Measurements from ENCODE around the gene ITSN1. TPM values are rescaled to one million over a fixed set of nuclear protein-coding genes. Genes with fewer than 3 reads are reported as not detected.

ITSN1 gene
- total and polyA plus RNA-seq, 2 of the 13 experiments (the other 11 are each of a cell fraction or from before 2014, with no cell fraction given): 26.1 to 33.8 TPM

- ChIA-PET CTCF (ENCODE audit: low intra/inter-chr PET ratio, low total read pairs) (no interaction called here), POLR2A (no interaction called here)
- Histone ChIP-seq H3K4me2 (ENCODE audit: low read depth, low read length) (no peak overlapping the region), H3K27ac (ENCODE audit: extremely low read length, insufficient read depth, low read length) (no peak overlapping the region), H3K27me3 (ENCODE audit: control insufficient read depth in 1 of 2, insufficient read depth in 2 of 2, low read length in 2 of 2) (no peaks in the 10 kb centered on the region), H3K79me2 (ENCODE audit: insufficient read depth, low read length) (peaks cover 39% of the 10 kb centered on the region), H3K9me3 (ENCODE audit: low read length) (no peaks in the 10 kb centered on the region), H3K9ac (ENCODE audit: insufficient read depth, low read depth, low read length) (no peak overlapping the region), H4K20me1 (ENCODE audit: insufficient read depth, low read length) (peaks cover 28% of the 10 kb centered on the region), H2AFZ (ENCODE audit: low read length) (no peak overlapping the region), H3K4me3 (replicated peaks in 1 of 3; ENCODE audit: insufficient read depth in 1 of 3, low read depth in 2 of 3, low read length in 3 of 3) (no peak overlapping the region), H3K36me3 (replicated peaks in 1 of 2; ENCODE audit: control insufficient read depth in 1 of 2, insufficient read depth in 2 of 2, low read length in 2 of 2) (no peaks in the 10 kb centered on the region), H3K4me1 (ENCODE audit: insufficient read depth, low read length) (peaks cover 78% of the 10 kb centered on the region)
- no peak for DNase-seq (ENCODE audit: low spot score)
- BruUV-seq (replicated peaks): no TSS peak
- ATAC-seq: no peak
- in situ Hi-C loops (cut with HindIII; ENCODE audit: extremely low pct_ligation_motif_present, low pct_unique_long_range_greater_than_20kb): no loop called here
- TF ChIP-seq ZNF225 (CRISPR knock-in tag; IDR thresholded peaks at IDR 0.05) (no peak), CREBL2 (CRISPR knock-in tag; IDR thresholded peaks at IDR 0.05; ENCODE audit: borderline replicate concordance) (no peak), ZNF24 (IDR thresholded peaks at IDR 0.05) (no peak), FOSL1 (CRISPR knock-in tag; IDR thresholded peaks at IDR 0.05; ENCODE audit: borderline replicate concordance) (no peak), ZNF83 (CRISPR knock-in tag; IDR thresholded peaks at IDR 0.05; ENCODE audit: borderline replicate concordance) (no peak), ZBTB37 (CRISPR knock-in tag; IDR thresholded peaks at IDR 0.05) (no peak), FIP1L1 (IDR thresholded peaks at IDR 0.05; ENCODE audit: borderline replicate concordance, insufficient read depth, low read depth, low read length) (no peak), ZBTB7B (CRISPR knock-in tag; IDR thresholded peaks at IDR 0.05) (no peak), EED (CRISPR knock-in tag; IDR thresholded peaks at IDR 0.05) (no peak), TBX3 (IDR thresholded peaks at IDR 0.05; ENCODE audit: borderline replicate concordance) (no peak), ZNF746 (CRISPR knock-in tag; IDR thresholded peaks at IDR 0.05) (no peak), KDM3A (CRISPR knock-in tag; IDR thresholded peaks at IDR 0.05; ENCODE audit: low read depth) (no peak), CBX2 (IDR thresholded peaks at IDR 0.05; ENCODE audit: low read depth, low read length) (no peak), CBX2 (CRISPR knock-in tag; IDR thresholded peaks at IDR 0.05; ENCODE audit: low read depth) (no peak), NCOA2 (CRISPR knock-in tag; IDR thresholded peaks at IDR 0.05) (no peak), MED8 (CRISPR knock-in tag; IDR thresholded peaks at IDR 0.05; ENCODE audit: insufficient replicate concordance) (no peak), SPEN (CRISPR knock-in tag; IDR thresholded peaks at IDR 0.05; ENCODE audit: low read depth) (no peak)
- no peak for FAIRE-seq
- 96% methylated on average over 1 of the region's 1 CpG for WGBS (ENCODE audit: low lambda C conversion rate)
- intact Hi-C loops (cut with micrococcal nuclease; ENCODE audit: unreplicated experiment): no loop called here
Measured at GRCh38 chr21:33688353-33688752, 46.1 kb downstream of the ITSN1 start.
